GM12878 (cell line): ENCODE measurements around the gene SSPN. TPM values are rescaled to one million over a fixed set of nuclear protein-coding genes. Genes with fewer than 3 reads are reported as not detected.

Source experiments
- ATAC-seq: fragments of 200-7000 bp; cut with Tn5 transposase; 3 replicates; pipeline ENCODE4 v1.9.1; 2020; ENCODE audit warnings: mild to moderate bottlenecking, moderate library complexity
- BruUV-seq: library from RNA; stranded (reverse); fragments of 400-500 nt; replicated peaks from 2 replicates; lab custom pipeline; 2021; lab: Mats Ljungman, UMichigan
- CTCF ChIA-PET: fragments of 300-600 bp; sonication (Branson Sonifier 250); formaldehyde crosslinking; extraction: SDS; loops from one replicate; lab custom pipeline; 2021; ENCODE audit warnings: inconsistent platforms; lab: Yijun Ruan, JAX
- POLR2A ChIA-PET: fragments of 350-600 bp; formaldehyde crosslinking; extraction: SDS; loops from one replicate; lab custom pipeline; 2021; ENCODE audit warnings: inconsistent platforms; lab: Charles Lee
- RAD21 ChIA-PET: fragments of 300-600 bp; sonication (Branson Sonifier 250); formaldehyde crosslinking; loops from one replicate; lab custom pipeline; 2023; ENCODE audit warnings: antibody characterized with exemption; ENCODE audit not compliant: unreplicated experiment; lab: Charles Lee
- SMC1A ChIA-PET: fragments of 300-600 bp; sonication (Branson Sonifier 250); formaldehyde crosslinking; loops from one replicate; lab custom pipeline; 2023; ENCODE audit not compliant: unreplicated experiment, uncharacterized antibody; lab: Charles Lee
- DNase-seq: peaks from one replicate; pipeline ENCODE4 v3.0.0-alpha.2; 2011; ENCODE audit warnings: low read depth, low spot score
- FAIRE-seq: peaks from 3 replicates; lab custom pipeline; 2011; peaks lifted over from hg19 to GRCh38; lab: Jason Lieb, UNC
- H2AFZ ChIP-seq: 2 replicates; pipeline ENCODE4 v1.6.0; 2011; ENCODE audit warnings: low read depth, low read length, control low read depth; ENCODE audit not compliant: control insufficient read depth
- H3K27ac ChIP-seq: 2 replicates; pipeline ENCODE4 v1.5.1; 2011; ENCODE audit warnings: control low read depth; ENCODE audit not compliant: control insufficient read depth, insufficient read depth
- H3K27me3 ChIP-seq, 2 experiments: replicated peaks in 1 of 2; 2 replicates each; pipeline versions ENCODE4 v1.6.0 to v1.6.1; 2011; ENCODE audit warnings: low read length in 1 of 2; ENCODE audit not compliant: control insufficient read depth in 2 of 2, insufficient read depth in 2 of 2
- H3K36me3 ChIP-seq, 2 experiments: 2 replicates each; pipeline ENCODE4 v1.5.1; 2011; ENCODE audit warnings: low read length in 1 of 2; ENCODE audit not compliant: control insufficient read depth in 2 of 2, insufficient read depth in 2 of 2
- H3K4me1 ChIP-seq: 2 replicates; pipeline ENCODE4 v1.6.1; 2011; ENCODE audit warnings: mild to moderate bottlenecking, low read length, moderate library complexity, mixed read lengths; ENCODE audit not compliant: control insufficient read depth, insufficient read depth
- H3K4me2 ChIP-seq: 2 replicates; pipeline ENCODE4 v1.6.0; 2011; ENCODE audit warnings: control low read depth; ENCODE audit not compliant: control insufficient read depth, insufficient read depth
- H3K4me3 ChIP-seq: fragments of 200-600 bp; sonication (generic); 2 replicates; pipeline ENCODE4 v1.5.1; 2016
- H3K79me2 ChIP-seq: 2 replicates; pipeline ENCODE4 v1.6.0; 2011; ENCODE audit warnings: low read length; ENCODE audit not compliant: control insufficient read depth, insufficient read depth
- H3K9ac ChIP-seq: 2 replicates; pipeline ENCODE4 v1.8.0; 2011; ENCODE audit warnings: low read length, control low read depth, mixed read lengths; ENCODE audit not compliant: control insufficient read depth, insufficient read depth
- H3K9me3 ChIP-seq: replicated peaks from 3 replicates; pipeline ENCODE4 v1.5.1; 2011; ENCODE audit warnings: mild to moderate bottlenecking, low read length; ENCODE audit not compliant: control insufficient read depth, insufficient read depth
- H4K20me1 ChIP-seq: 2 replicates; pipeline ENCODE4 v1.6.0; 2011; ENCODE audit not compliant: control insufficient read depth, insufficient read depth
- ATF7 ChIP-seq: fragments of 450-650 bp; IDR thresholded peaks from 2 replicates; pipeline ENCODE4 v1.6.1; 2016; ENCODE audit warnings: low read depth, mild to moderate bottlenecking
- FOS ChIP-seq: IDR thresholded peaks from 3 replicates; pipeline ENCODE4 v1.6.1; 2011; ENCODE audit warnings: borderline replicate concordance; ENCODE audit not compliant: insufficient read length; ENCODE audit errors: extremely low read depth
- MEF2B ChIP-seq: fragments of 450-650 bp; IDR thresholded peaks from 2 replicates; pipeline ENCODE4 v1.6.1; 2018; ENCODE audit warnings: mild to moderate bottlenecking, moderate library complexity; ENCODE audit not compliant: partially characterized antibody, poor library complexity, severe bottlenecking
- NFYB ChIP-seq: IDR thresholded peaks from 2 replicates; pipeline ENCODE4 v1.6.1; 2011; ENCODE audit warnings: low read depth, mild to moderate bottlenecking, low read length, improper control_type of control experiment, moderate library complexity; ENCODE audit not compliant: insufficient read depth
- NR2C1 ChIP-seq: fragments of 450-650 bp; IDR thresholded peaks from 2 replicates; pipeline ENCODE4 v1.6.1; 2017; ENCODE audit warnings: antibody characterized with exemption, mild to moderate bottlenecking, moderate library complexity
- NR2F1 ChIP-seq: fragments of 450-650 bp; conservative IDR thresholded peaks from 2 replicates; pipeline ENCODE4 v1.6.1; 2017; ENCODE audit warnings: mild to moderate bottlenecking
- PML ChIP-seq: IDR thresholded peaks from 2 replicates; pipeline ENCODE4 v1.6.1; 2012; ENCODE audit warnings: low read length, inconsistent platforms
- PRDM15 ChIP-seq: fragments of 450-650 bp; formaldehyde crosslinking; IDR thresholded peaks from 2 replicates; pipeline ENCODE4 v1.4.0; 2020; ENCODE audit warnings: mild to moderate bottlenecking, moderate library complexity
- RBBP5 ChIP-seq: fragments of 200-600 bp; sonication (generic); conservative IDR thresholded peaks from 2 replicates; pipeline ENCODE4 v1.6.1; 2016
- TAF1 ChIP-seq: IDR thresholded peaks from 2 replicates; pipeline ENCODE4 v1.6.1; 2011; ENCODE audit warnings: mild to moderate bottlenecking, low read depth, low read length, borderline replicate concordance
- TCF3 ChIP-seq: IDR thresholded peaks from 2 replicates; pipeline ENCODE4 v1.6.1; 2012; ENCODE audit warnings: low read depth, mild to moderate bottlenecking, low read length, borderline replicate concordance; ENCODE audit not compliant: insufficient read depth
- USF1 ChIP-seq: IDR thresholded peaks from 2 replicates; pipeline ENCODE4 v1.6.1; 2011; ENCODE audit warnings: borderline replicate concordance, low read depth, mild to moderate bottlenecking, moderate library complexity, mixed read lengths, low read length; ENCODE audit not compliant: insufficient read depth; ENCODE audit errors: extremely low read length
- ZBED1 ChIP-seq: IDR thresholded peaks from 2 replicates; pipeline ENCODE4 v1.6.1; 2016; ENCODE audit warnings: borderline replicate concordance
- WGBS: methylation state at CpG from one replicate; pipeline ENCODE4 v1.1.6; 2016; ENCODE audit warnings: low lambda C conversion rate; ENCODE audit not compliant: insufficient replicate concordance, insufficient coverage; ENCODE audit errors: missing lambda C conversion rate; 5-methylcytosine and 5-hydroxymethylcytosine counted together
- in situ Hi-C: fragments of 300-500 bp; cut with MboI; formaldehyde crosslinking; loops from 9 replicates; pipeline ENCODE4 v1.14.3; 2018; ENCODE audit warnings: mixed read lengths
- intact Hi-C: fragments of 100-400 bp; cut with micrococcal nuclease; formaldehyde crosslinking; loops from one replicate; pipeline ENCODE4 v1.14.2; 2022; ENCODE audit not compliant: unreplicated experiment
- polyA plus RNA-seq, 11 experiments: library from polyadenylated mRNA; depleted of rRNA in 4 of 11; unstranded in 6 of 11; stranded (reverse) in 5 of 11; fragments of >200 nt; fragmentation: Nextera tagmentation in 4 of 11; fragmentation: Illumina TruSeq in 1 of 11; extraction: Ambion mirVana in 4 of 11; extraction: Trizol in 1 of 11; gene quantifications; 1 replicate in 1 of 11; 2 replicates in 10 of 11; pipeline versions ENCODE4 v1.2.1 to v1.2.3, GENCODE V29; 2011 to 2016; ENCODE audit warnings: inconsistent platforms in 2 of 11, missing spikeins in 2 of 11, low read depth in 1 of 11
- total RNA-seq, 4 experiments: library from RNA; depleted of rRNA in 3 of 4; stranded (reverse); fragments of >200 nt in 3 of 4; fragmentation: Illumina TruSeq in 1 of 4; extraction: Trizol in 1 of 4; gene quantifications; 2 replicates each; pipeline versions ENCODE4 v1.2.1 to v1.2.3, GENCODE V29; 2013 to 2021

The SSPN gene
- total and polyA plus RNA-seq, 10 of the 15 experiments (the other 5 are each of a cell fraction or from before 2014, with no cell fraction given) = 0.04 to 0.41 (median 0.28) TPM; not detected in 5

DNA sequence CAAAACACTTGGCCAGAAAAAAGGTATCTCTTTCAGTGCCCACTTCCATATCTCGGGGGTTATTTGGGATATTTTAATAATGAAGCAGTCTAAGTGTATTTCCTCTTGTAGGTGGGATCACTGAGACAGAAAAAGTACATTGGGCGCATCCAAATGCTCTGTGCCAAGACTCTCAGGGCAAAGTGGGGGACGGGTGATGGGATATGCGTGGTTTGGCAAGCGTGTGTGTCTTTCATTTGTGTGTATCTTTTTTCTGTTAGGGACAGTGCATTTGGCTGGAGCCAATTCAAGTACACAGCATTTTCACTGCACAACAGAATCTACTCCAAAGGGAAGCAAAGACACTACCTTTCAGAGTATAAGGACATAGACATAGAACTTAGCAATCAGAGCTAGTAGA, 29.3 kb downstream of the SSPN start:
- H3K27ac ChIP-seq = no peak overlapping the region
- in situ Hi-C loops = no loop called here
- ChIA-PET SMC1A (interaction anchor here (0.8 to 1.3 kb wide), 3 partner anchors 11 to 50 kb away, joined by 3 to 4 read pairs (median 3); no protein-coding TSS in a partner anchor), RAD21 (no interaction called here), CTCF (interaction anchor here (0.9 to 1.2 kb wide), 3 partner anchors 9 to 102 kb away, joined by 3 to 4 read pairs (median 3); no protein-coding TSS in a partner anchor), POLR2A (no interaction called here)
- TF ChIP-seq NFYB (no peak), ZBED1 (no peak), NR2F1 (no peak)
- H3K4me1 ChIP-seq = no peaks in the 10 kb centered on the region
- no TSS peak for BruUV-seq
- peaks cover 6 to 7% of the 10 kb centered on the region in 2 experiments; a peak in 3 of 4 replicates for H3K27me3 ChIP-seq
- H3K9me3 ChIP-seq = no peaks in the 10 kb centered on the region
- H3K4me2 ChIP-seq = no peak overlapping the region
- 66% methylated on average over 5 of the region's 5 CpGs for WGBS
- intact Hi-C loops = no loop called here
- no peaks in the 10 kb centered on the region for H3K36me3 ChIP-seq
- DNase-seq (no peak), FAIRE-seq (no peak), ATAC-seq (no peak)
- H3K4me3 ChIP-seq = no peak overlapping the region
- H3K79me2 ChIP-seq = no peaks in the 10 kb centered on the region
- no peak overlapping the region for H3K9ac ChIP-seq
- H4K20me1 ChIP-seq = no peaks in the 10 kb centered on the region
- no peak overlapping the region for H2AFZ ChIP-seq

GRCh38 chr12:26226122-26226521, 30.7 kb downstream of the SSPN start:
- ChIA-PET POLR2A (interaction anchor here (0.7 kb wide), 1 partner anchor 13 kb away, joined by 6 read pairs; no protein-coding TSS in a partner anchor), RAD21 (interaction anchor here (0.6 to 1.1 kb wide), 2 partner anchors 70 to 251 kb away, joined by 3 read pairs; no protein-coding TSS in a partner anchor), SMC1A (interaction anchor here (0.6 to 1.3 kb wide), 7 partner anchors 13 to 123 kb away, joined by 3 to 4 read pairs (median 3); no protein-coding TSS in a partner anchor), CTCF (interaction anchor here (0.6 to 1.0 kb wide), 3 partner anchors 12 to 103 kb away, joined by 3 read pairs; no protein-coding TSS in a partner anchor)
- WGBS = 69% methylated on average over 10 of the region's 10 CpGs
- DNase-seq (no peak), FAIRE-seq (no peak), ATAC-seq (no peak)
- no peaks in the 10 kb centered on the region for H3K4me1 ChIP-seq
- H3K36me3 ChIP-seq = no peaks in the 10 kb centered on the region
- no peak overlapping the region for H2AFZ ChIP-seq
- no peaks in the 10 kb centered on the region for H3K9me3 ChIP-seq
- H3K9ac ChIP-seq = no peak overlapping the region
- H3K27ac ChIP-seq = no peak overlapping the region
- peaks cover 6 to 7% of the 10 kb centered on the region in 2 experiments; a peak in 3 of 4 replicates for H3K27me3 ChIP-seq
- no peaks in the 10 kb centered on the region for H3K79me2 ChIP-seq
- in situ Hi-C loops (no loop called here), intact Hi-C loops (no loop called here)
- H3K4me3 ChIP-seq = no peak overlapping the region
- no TSS peak for BruUV-seq
- no peaks in the 10 kb centered on the region for H4K20me1 ChIP-seq
- H3K4me2 ChIP-seq = no peak overlapping the region
- TF ChIP-seq PML = no peak
- no peak for TF ChIP-seq MEF2B
- TF ChIP-seq TAF1 = no peak
- no peak for TF ChIP-seq NR2C1
- no peak for TF ChIP-seq USF1
- TF ChIP-seq ATF7 = no peak
- TF ChIP-seq TCF3 = no peak
- TF ChIP-seq PRDM15 (CRISPR knock-in tag) = no peak
- no peak for TF ChIP-seq RBBP5
- TF ChIP-seq FOS = no peak
